Stimulated activated CD4-positive, alpha-beta T cell treated with anti-CD3 and anti-CD28 coated beads, Interleukin-15, amount 100 ng/mL, for 48 hours (primary cell): ENCODE data around the gene PRKRA.
"Not testable (repeated sequence)": the region's sequence is repeated elsewhere in the genome, so short reads cannot be mapped to it uniquely, and the experiment has no call there.

Source experiments
- DNase-seq, 2 donors: peaks; one replicate each; pipeline ENCODE4 v3.0.0-alpha.2; 2020; ENCODE audit warnings: low read depth in 2 of 2

The PRKRA gene

DNA sequence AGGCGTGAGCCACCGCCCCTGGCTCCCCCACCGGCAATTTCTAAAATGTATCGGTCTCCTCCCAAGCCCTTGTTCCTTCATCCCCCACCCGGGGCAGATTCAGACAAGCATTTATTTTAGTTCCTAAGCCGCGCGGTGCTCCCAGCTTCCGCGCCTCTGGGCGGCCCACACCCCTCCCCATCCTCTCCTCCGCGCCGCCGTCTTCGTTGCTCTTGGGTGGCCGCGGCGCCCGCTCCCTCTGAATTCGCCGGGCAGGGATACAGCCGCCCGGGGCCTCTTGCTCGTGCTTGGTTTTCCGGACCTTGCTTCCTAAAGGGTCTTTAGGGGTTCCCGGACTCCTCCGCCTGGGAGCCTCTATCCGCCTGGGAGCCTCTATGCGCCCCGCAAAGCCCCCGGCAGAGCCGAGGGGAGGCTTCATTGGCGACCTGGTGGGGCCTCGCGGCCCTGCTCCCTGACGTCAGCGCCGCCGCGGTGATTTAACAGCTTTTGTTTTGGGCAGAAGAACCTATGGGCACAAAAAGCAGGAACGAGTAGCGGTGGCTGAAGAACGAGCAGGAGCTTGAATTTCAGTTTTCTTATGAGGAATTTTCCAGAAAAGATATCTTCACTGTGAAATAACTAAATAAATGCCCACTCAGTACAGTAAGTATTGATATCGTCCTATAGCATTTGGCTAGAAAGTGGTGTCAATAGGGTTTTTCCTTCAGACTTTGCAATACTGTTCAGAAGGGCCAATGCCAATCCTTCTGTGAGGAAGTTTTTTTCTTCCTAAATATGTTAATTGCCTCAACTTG is 37.3 kb downstream of the PRKRA start:
- DNase-seq = peak; percentile 57 to 66

DNA sequence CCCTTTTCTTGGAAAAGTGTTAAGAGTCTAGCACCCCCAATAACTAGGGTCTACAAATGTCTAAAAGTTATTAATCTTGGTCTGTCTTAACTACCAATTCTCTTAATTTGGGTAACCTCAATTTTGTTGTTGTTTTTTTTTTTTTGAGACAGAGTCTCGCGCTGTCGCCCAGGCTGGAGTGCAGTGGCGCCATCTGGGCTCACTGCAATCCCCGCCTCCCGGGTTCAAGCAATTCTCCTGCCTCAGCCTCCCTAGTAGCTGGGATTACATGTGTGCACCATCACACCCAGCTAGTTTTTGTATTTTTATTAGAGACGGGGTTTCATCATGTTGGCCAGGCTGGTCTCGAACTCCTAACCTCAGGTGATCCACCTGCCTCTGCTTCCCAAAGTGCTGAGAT is 38.5 kb downstream of the PRKRA start:
- DNase-seq = not testable (repeated sequence)

DNA sequence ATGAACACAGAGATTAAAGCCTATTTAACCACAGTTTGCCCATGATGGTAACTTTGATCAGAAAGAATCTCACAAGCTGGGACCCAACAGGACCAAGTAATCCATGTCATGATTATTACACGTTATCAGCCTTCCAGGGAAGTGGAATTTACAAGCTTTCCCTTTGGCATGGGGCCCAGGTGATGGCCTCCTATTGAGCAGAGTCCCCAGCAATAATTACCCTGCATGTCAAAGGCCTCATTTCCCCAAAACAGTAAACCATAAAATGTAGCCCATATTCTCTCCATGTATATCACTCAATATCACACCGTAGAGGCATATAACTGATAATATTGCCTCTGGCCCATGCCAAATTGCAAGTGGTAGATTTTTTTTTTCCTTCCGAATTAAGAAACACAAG is 38.9 kb downstream of the PRKRA start:
- no peak for DNase-seq

DNA sequence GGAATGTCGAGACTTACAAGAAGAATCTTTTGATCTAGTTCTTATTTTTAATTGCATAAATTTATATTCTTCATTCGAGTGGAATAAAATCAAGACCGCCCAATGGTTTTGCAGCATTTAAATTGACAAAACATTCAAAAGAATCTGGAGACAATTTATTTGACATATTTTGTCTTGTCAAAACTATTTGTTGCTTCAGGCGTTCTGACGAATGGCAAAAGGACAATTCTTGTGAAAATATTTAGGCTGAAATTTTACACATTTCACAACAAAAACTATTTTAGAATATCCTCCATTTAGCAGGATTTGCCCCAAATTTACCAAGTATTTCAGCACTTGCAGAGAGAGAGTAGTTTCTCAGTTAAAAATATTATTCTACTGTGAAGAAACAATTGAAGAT is 41.7 kb downstream of the PRKRA start:
- DNase-seq = no peak

- DNase-seq = no peak
These were observed 46.6 kb downstream of the PRKRA start for GRCh38 chr2:178404368-178404767.

GRCh38 chr2:178403671-178404306 is 47.2 kb downstream of the PRKRA start:
- no peak for DNase-seq

- no peak for DNase-seq
These were observed 49.0 kb downstream of the PRKRA start for GRCh38 chr2:178401994-178402437.

DNA sequence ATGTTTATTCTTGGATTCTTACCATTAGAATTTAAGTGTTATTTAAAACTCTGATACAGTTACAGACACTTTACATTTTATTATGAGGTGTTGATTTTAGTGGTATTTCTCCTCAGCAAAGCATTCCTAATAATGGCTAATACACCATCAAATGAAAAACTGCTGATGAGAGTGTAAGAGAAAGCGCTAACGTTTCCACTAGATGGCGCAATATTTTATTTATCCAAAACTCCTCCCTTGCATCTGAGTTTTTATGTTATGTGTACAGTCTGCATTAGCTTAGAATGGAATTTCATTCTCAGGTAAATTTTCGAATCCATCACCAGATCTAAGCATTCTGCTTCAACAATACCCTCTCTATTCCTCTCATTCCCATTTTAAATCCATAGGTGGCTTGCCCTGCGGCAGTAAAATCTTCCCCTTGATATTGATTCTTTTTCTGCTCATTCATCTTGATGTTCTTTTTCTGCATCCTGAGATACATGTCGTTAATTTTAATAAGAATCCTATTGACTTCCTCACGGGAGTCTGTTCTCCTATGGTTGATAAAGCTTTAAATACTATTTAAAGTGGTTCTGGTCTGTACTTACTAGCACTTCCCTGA is 53.9 kb downstream of the PRKRA start:
- no peak for DNase-seq

DNA sequence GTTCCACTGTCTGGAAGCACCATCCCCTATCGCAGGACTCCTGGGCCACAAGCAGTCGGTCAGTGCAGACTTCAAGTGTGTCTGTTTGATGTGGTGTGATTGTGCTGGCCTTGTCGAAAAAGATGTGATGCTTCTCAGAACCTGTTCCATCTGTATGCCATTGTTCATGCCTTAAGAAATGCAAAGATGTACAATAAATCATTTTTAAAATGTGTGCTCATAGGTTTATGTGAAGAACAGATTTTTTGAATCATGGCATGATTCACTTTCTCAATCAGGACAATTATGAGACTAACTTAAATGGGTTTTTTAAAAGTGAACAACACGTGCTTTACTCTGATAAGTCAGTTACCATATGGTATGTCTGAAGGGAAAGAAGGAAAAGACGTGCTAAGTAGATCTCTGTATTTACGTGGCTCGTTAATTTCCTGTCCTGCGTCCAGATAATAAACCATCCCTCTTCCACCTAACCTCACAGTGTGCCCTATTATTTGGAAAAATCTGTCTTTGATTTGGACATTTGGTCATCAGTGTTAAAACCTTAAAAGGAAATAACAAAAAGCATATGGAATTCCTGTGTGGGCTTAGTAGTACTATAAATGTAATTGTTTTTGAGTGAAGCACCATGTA is 54.9 kb downstream of the PRKRA start:
- no peak for DNase-seq

DNA sequence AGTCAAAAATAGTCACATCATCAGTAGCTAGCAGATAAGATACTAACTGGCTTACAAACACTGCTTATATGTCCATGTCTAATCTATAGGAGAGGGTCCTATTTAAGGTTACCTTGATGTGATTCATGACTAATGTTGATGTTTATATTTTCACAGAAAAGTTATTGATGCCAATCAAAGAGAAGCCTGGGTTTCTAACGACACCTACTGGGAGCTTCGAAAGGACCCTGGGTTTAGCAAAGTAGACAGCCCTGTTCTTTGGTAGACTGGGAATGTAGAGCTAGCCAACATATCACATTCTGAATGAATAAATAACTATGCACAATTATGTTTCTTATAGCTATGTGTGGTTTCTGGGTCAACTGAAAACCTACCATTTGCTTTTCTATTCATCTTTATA is 55.7 kb downstream of the PRKRA start:
- DNase-seq = no peak

GRCh38 chr2:178394859-178395258 is 56.1 kb downstream of the PRKRA start:
- no peak for DNase-seq

- no peak for DNase-seq
These were observed 58.8 kb downstream of the PRKRA start for GRCh38 chr2:178392215-178392614.

DNA sequence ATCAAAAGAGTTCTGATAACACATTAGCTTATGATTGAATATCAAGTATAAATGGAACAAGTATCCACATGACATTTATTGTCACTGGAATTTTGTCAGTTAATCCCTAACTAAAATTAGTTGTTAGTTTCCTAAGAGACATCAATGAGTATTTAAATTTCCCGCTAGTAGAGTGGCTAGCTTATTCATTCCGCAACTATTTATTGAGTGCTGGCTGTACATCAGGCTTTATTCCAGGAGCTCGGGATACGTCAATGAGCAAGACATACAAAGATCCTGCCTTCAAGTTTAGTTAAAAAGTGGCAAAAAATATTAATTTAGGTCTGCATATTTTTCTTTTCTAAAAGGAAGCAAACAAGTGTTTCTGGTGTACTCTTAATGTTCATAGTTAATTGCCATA is 59.3 kb downstream of the PRKRA start:
- DNase-seq = no peak

DNA sequence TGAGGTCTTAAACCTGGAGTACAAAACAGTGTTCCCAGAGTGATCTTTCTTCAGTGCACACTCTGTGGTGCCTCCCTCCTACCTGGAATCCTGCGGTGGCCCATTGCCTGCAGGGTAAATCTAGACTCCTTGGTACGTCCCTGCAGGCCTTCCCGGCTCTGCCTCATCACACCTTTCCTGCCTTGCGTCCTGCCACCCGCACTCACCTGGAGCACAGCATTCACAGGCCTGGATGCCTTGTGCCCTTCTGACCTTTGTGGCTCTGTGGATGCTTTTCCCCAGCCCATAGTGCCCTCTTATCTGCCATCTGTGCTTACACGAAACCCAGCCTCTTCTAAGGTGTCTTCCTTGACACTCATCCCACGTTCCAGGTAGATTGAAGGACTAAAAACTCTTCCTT is 62.7 kb downstream of the PRKRA start:
- DNase-seq = no peak

- DNase-seq = no peak
These were observed 63.9 kb downstream of the PRKRA start for GRCh38 chr2:178386986-178387597.

DNA sequence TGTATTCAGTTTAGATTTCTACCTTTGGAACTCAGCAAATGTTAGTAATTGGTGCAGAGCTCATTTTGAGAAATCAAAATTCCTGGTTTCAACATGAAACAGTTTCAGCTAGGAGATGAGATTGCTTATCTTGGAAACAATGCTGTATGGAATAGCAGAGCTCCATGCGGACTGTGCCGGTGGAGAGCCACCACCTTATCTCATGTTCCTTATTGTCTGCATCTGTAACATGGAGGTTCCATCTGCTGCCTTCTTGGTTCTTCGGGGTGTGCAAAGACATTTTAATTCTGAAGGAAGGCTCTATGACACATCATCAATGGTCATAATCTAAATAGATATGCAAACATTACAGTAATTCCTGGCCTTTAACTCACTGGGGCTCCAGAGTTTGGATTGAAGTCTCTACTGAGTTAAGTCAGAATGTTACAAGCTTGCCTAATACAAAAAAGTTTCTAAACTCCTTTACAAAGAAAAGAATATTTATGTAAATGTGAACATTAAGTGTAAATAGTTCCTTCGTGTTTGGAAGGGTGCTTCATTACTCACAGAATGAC is 65.3 kb downstream of the PRKRA start:
- DNase-seq = no peak

DNA sequence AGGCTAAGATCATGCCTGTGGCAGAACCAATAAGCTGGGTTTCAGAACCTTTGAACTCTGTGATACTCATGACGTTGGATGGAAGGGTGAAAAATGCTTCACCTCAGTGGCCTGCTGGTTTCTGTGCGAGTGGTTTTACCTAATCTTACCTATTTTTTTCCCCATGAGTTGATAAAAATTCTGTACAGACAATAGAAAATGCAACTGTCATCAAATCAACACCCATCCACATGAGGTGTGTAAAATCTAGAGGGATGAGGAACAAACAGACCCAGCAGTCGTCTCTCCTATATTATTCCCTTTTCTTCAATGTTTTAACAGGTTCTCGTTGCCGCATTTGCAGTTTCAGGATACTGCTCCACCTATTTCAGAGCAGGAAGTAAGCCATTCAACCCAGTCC is 67.3 kb downstream of the PRKRA start:
- DNase-seq = no peak
